ENCODE measurements around the gene MICOS13.

- TF ChIP-seq, protein P1, sequence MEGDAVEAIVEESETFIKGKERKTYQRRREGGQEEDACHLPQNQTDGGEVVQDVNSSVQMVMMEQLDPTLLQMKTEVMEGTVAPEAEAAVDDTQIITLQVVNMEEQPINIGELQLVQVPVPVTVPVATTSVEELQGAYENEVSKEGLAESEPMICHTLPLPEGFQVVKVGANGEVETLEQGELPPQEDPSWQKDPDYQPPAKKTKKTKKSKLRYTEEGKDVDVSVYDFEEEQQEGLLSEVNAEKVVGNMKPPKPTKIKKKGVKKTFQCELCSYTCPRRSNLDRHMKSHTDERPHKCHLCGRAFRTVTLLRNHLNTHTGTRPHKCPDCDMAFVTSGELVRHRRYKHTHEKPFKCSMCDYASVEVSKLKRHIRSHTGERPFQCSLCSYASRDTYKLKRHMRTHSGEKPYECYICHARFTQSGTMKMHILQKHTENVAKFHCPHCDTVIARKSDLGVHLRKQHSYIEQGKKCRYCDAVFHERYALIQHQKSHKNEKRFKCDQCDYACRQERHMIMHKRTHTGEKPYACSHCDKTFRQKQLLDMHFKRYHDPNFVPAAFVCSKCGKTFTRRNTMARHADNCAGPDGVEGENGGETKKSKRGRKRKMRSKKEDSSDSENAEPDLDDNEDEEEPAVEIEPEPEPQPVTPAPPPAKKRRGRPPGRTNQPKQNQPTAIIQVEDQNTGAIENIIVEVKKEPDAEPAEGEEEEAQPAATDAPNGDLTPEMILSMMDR (IDR thresholded peaks at IDR 0.05; ENCODE audit: poor library complexity, severe bottlenecking) = no peak
- no peak for TF ChIP-seq EP300 (conservative IDR thresholded peaks at IDR 0.05; ENCODE audit: poor library complexity, severe bottlenecking)
- no peak for TF ChIP-seq TAF1 (IDR thresholded peaks at IDR 0.05; ENCODE audit: low read depth)
Measured at GRCh38 chr19:5693195-5694166, 13.2 kb upstream of the MICOS13 start.
